Endodermal cell (in vitro differentiated cells): ENCODE measurements around the gene CC2D1A. TPM values are rescaled to one million over a fixed set of nuclear protein-coding genes. Genes with fewer than 3 reads are reported as not detected.

Source experiments
- DNase-seq: peaks from one replicate; pipeline ENCODE4 v3.0.0-alpha.2; 2017
- H3K27ac ChIP-seq: 2 replicates; pipeline ENCODE4 v1.5.1; 2013; ENCODE audit warnings: mild to moderate bottlenecking, low read depth, low read length, moderate library complexity
- H3K27me3 ChIP-seq: 2 replicates; pipeline ENCODE4 v1.6.1; 2013; ENCODE audit warnings: mild to moderate bottlenecking, low read length, moderate library complexity; ENCODE audit not compliant: insufficient read depth, control insufficient read depth, poor library complexity, severe bottlenecking
- H3K36me3 ChIP-seq: 2 replicates; pipeline ENCODE4 v1.7.0; 2013; ENCODE audit warnings: mild to moderate bottlenecking, low read length, moderate library complexity; ENCODE audit not compliant: control insufficient read depth, insufficient read depth
- H3K4me1 ChIP-seq: one replicate; pipeline ENCODE4 v1.7.0; 2013; ENCODE audit warnings: low read length; ENCODE audit not compliant: control insufficient read depth, insufficient read depth
- H3K4me3 ChIP-seq: 2 replicates; pipeline ENCODE4 v1.5.1; 2013; ENCODE audit warnings: mild to moderate bottlenecking, low read length, moderate library complexity
- H3K9ac ChIP-seq: 2 replicates; pipeline ENCODE4 v1.6.1; 2013; ENCODE audit warnings: mild to moderate bottlenecking, low read length, moderate library complexity; ENCODE audit not compliant: poor library complexity, severe bottlenecking; ENCODE audit errors: extremely low read depth
- H3K9me3 ChIP-seq: 2 replicates; pipeline ENCODE4 v1.6.1; 2013; ENCODE audit warnings: mild to moderate bottlenecking, low read length, moderate library complexity; ENCODE audit not compliant: control insufficient read depth
- H3K27ac Mint-ChIP-seq: 2 replicates; pipeline ENCODE4 v1.8.0; 2020; ENCODE audit warnings: mixed read lengths
- H3K27me3 Mint-ChIP-seq: 2 replicates; pipeline ENCODE4 v1.8.0; 2021; ENCODE audit warnings: mild to moderate bottlenecking, mixed read lengths; ENCODE audit not compliant: insufficient read depth
- H3K36me3 Mint-ChIP-seq: 2 replicates; pipeline ENCODE4 v1.8.0; 2020; ENCODE audit warnings: low read depth, mixed read lengths
- H3K4me1 Mint-ChIP-seq: 2 replicates; pipeline ENCODE4 v1.8.0; 2020; ENCODE audit warnings: mixed read lengths
- H3K4me3 Mint-ChIP-seq: 2 replicates; pipeline ENCODE4 v1.8.0; 2020; ENCODE audit warnings: mild to moderate bottlenecking, moderate library complexity, mixed read lengths
- H3K9me3 Mint-ChIP-seq: 2 replicates; pipeline ENCODE4 v1.8.0; 2020; ENCODE audit warnings: mild to moderate bottlenecking, mixed read lengths
- CTCF ChIP-seq: fragments of 200-600 bp; sonication (generic); conservative IDR thresholded peaks from 2 replicates; pipeline ENCODE4 v1.5.0; 2021; ENCODE audit warnings: antibody characterized with exemption, mild to moderate bottlenecking
- WGBS, 2 experiments: methylation state at CpG; one replicate each; pipeline versions ENCODE4 v1.1.5 to v1.1.7; 2013; ENCODE audit warnings: missing lambda C conversion rate in 2 of 2, mixed read lengths in 1 of 2; ENCODE audit not compliant: insufficient coverage in 1 of 2, insufficient read length in 1 of 2; 5-methylcytosine and 5-hydroxymethylcytosine counted together
- total RNA-seq, 2 donors: library from RNA; stranded (reverse); fragmentation: NEBNext Ultra II Directional in 1 of 2; extraction: Animal tissue kit (Norgen Biotek cat#: 25700) in 1 of 2; gene quantifications; 2 replicates in 1 of 2; 3 replicates in 1 of 2; pipeline ENCODE4 v1.2.1, GENCODE V29; 2021

Gene CC2D1A
- total RNA-seq, 2 donors from 2014 or later: 45.1 to 55.9 TPM

- Histone ChIP-seq H3K9me3 (no peaks in the 10 kb centered on the region), H3K36me3 (peaks cover 30% of the 10 kb centered on the region), H3K4me1 (no peaks in the 10 kb centered on the region), H3K27ac (no peak overlapping the region), H3K27me3 (no peaks in the 10 kb centered on the region), H3K4me3 (no peak overlapping the region), H3K9ac (no peak overlapping the region)
- no peak overlapping the region for H3K4me3 Mint-ChIP-seq
- no peaks in the 10 kb centered on the region for H3K9me3 Mint-ChIP-seq
- DNase-seq: no peak
- H3K4me1 Mint-ChIP-seq: peaks cover 8% of the 10 kb centered on the region
- no peak for TF ChIP-seq CTCF
- H3K27ac Mint-ChIP-seq: no peak overlapping the region
- 96 to 100% methylated on average over 5 to 8 of the region's 8 CpGs for WGBS, 2 experiments
- peaks cover 17% of the 10 kb centered on the region for H3K27me3 Mint-ChIP-seq
- peaks cover 24% of the 10 kb centered on the region for H3K36me3 Mint-ChIP-seq
Measured at GRCh38 chr19:13908674-13909073, 2.7 kb downstream of the CC2D1A start.

DNA sequence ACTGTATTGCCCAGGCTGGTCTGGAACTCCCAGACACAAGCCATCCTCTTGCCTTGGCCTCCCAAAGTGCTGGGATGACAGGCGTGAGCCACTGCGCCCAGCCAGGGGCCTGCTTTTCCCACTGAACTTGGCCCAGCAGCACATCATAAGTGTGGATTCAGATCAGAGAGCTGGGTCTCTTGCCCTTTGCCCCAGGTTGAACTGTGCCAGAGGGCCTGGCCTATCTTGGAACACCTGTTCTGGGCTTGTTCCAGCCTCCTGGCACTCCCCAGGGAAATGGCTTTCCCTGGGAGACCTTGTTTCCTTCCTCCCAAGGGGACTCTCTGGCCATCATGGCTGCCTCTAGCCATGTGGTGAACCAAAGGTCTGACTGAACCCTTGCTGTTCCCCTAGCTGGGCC, 3.4 kb downstream of the CC2D1A start:
- H3K9me3 ChIP-seq: no peaks in the 10 kb centered on the region
- no peak for TF ChIP-seq CTCF

DNA sequence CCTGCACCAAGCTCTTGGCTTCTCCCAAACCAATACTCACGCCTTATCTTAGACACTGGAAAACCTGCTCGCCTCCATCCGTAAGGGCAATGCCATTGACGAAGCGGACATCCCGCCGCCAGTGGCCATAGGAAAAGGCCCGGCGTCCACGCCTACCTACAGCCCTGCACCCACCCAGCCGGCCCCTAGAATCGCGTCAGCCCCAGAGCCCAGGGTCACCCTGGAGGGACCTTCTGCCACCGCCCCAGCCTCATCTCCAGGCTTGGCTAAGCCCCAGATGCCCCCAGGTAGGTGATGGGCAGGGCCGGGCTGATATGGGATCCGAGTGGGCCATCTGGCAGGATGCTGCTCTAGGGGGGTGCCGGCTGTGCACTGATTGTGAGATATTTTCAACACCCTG, 7.4 kb downstream of the CC2D1A start:
- peaks cover 34% of the 10 kb centered on the region for H3K36me3 ChIP-seq
- no peak overlapping the region for H3K27ac Mint-ChIP-seq
- no peaks in the 10 kb centered on the region for H3K9me3 Mint-ChIP-seq
- no peak overlapping the region for H3K9ac ChIP-seq
- H3K27me3 Mint-ChIP-seq: no peaks in the 10 kb centered on the region
- DNase-seq: no peak
- no peaks in the 10 kb centered on the region for H3K27me3 ChIP-seq
- no peaks in the 10 kb centered on the region for H3K9me3 ChIP-seq
- no peak for TF ChIP-seq CTCF
- H3K4me1 ChIP-seq: no peaks in the 10 kb centered on the region
- no peak overlapping the region for H3K4me3 ChIP-seq
- peaks cover 54% of the 10 kb centered on the region for H3K36me3 Mint-ChIP-seq
- no peak overlapping the region for H3K4me3 Mint-ChIP-seq
- H3K27ac ChIP-seq: no peak overlapping the region
- WGBS, 2 experiments: 96 to 97% methylated on average over 13 to 17 of the region's 17 CpGs
- no peaks in the 10 kb centered on the region for H3K4me1 Mint-ChIP-seq

More for the DNA sequence above, 3.4 kb downstream of the CC2D1A start:
- H3K4me3 ChIP-seq: no peak overlapping the region
- Mint-ChIP-seq H3K27ac (no peak overlapping the region), H3K27me3 (peaks cover 15% of the 10 kb centered on the region), H3K9me3 (no peaks in the 10 kb centered on the region), H3K4me1 (peaks cover 8% of the 10 kb centered on the region), H3K36me3 (peaks cover 24% of the 10 kb centered on the region), H3K4me3 (no peak overlapping the region)
- no peak for DNase-seq
- H3K4me1 ChIP-seq: no peaks in the 10 kb centered on the region
- WGBS, 2 experiments: 96% methylated on average over 2 of the region's 2 CpGs; no CpG with 5 or more reads in 1 of the 2 experiments
- H3K36me3 ChIP-seq: peaks cover 30% of the 10 kb centered on the region
- no peak overlapping the region for H3K9ac ChIP-seq
- H3K27me3 ChIP-seq: no peaks in the 10 kb centered on the region
- no peak overlapping the region for H3K27ac ChIP-seq
